K562 (cell line): ENCODE measurements around the gene SLC1A2.

ENCODE experiments used
- CC2D1A ChIP-seq: fragments of 450-650 bp; IDR thresholded peaks from 2 replicates; pipeline ENCODE4 v1.6.1; 2017; ENCODE audit warnings: mild to moderate bottlenecking
- TAF7 ChIP-seq: fragments of 450-650 bp; IDR thresholded peaks from 2 replicates; pipeline ENCODE4 v1.6.1; 2016; ENCODE audit warnings: missing genetic modification characterization, missing compliant biosample characterization

DNA sequence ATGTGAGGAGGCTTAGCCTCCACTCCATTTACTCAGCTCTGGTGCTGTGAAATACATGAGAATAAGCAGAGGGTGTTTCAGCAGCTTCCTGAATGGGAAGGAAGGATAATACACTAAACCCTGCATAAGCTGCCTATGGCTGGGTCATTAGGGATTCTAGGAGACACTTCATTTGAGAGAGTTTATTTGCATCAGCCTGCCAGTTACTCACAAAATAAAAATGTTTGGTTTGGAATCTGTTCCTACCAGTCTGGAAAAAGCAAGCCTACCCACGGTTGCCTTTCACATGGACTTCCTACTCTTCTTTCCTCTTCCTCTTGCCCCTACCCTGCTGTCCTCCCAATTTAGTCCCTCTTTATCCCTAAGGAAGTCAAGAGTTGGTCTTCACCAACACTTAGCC, 20.5 kb downstream of the SLC1A2 start:
- TF ChIP-seq CC2D1A (no peak), TAF7 (no peak)
